Thoracic aorta (tissue), 2 donors: ENCODE results near the gene CCDC88B. TPM values are rescaled to one million over a fixed set of nuclear protein-coding genes. Genes with fewer than 3 reads are reported as not detected.

Source experiments
- ATAC-seq: fragments of 150-250 bp; one replicate; pipeline ENCODE4 v1.8.0; 2017; ENCODE audit warnings: low read depth; ENCODE audit not compliant: insufficient number of reproducible peaks, low FRiP score
- DNase-seq: peaks from one replicate; pipeline ENCODE4 v3.0.0-alpha.2; 2020; ENCODE audit warnings: low spot score
- H3K27ac ChIP-seq, 2 donors: fragments of 200-600 bp; sonication (generic); 1 replicate in 1 of 2; 2 replicates in 1 of 2; pipeline ENCODE4 v1.5.1; 2016; ENCODE audit warnings: mild to moderate bottlenecking in 2 of 2, moderate library complexity in 2 of 2
- H3K27me3 ChIP-seq: fragments of 200-600 bp; sonication (generic); replicated peaks from 2 replicates; pipeline ENCODE4 v1.6.0; 2016; ENCODE audit warnings: mild to moderate bottlenecking; ENCODE audit not compliant: insufficient read depth
- H3K36me3 ChIP-seq: fragments of 200-600 bp; sonication (generic); one replicate; pipeline ENCODE4 v1.5.1; 2016
- H3K4me1 ChIP-seq, 2 donors: fragments of 200-600 bp; sonication (generic); 1 replicate in 1 of 2; 2 replicates in 1 of 2; pipeline versions ENCODE4 v1.5.1 to v1.6.0; 2016; ENCODE audit warnings: low read depth in 2 of 2, mild to moderate bottlenecking in 1 of 2; ENCODE audit not compliant: control insufficient read depth in 1 of 2
- H3K4me3 ChIP-seq: fragments of 200-600 bp; sonication (generic); 2 replicates; pipeline ENCODE4 v1.5.1; 2016; ENCODE audit warnings: mild to moderate bottlenecking
- H3K9me3 ChIP-seq: fragments of 200-600 bp; sonication (generic); 2 replicates; pipeline ENCODE4 v1.5.1; 2016
- total RNA-seq, 2 donors: library from RNA; depleted of rRNA; stranded (reverse); fragments of >200 nt; gene quantifications; one replicate each; pipeline versions ENCODE4 v1.1.0 to v1.2.3, GENCODE V29; 2016
- TF ChIP-seq, protein P1 (sequence below): fragments of 200-600 bp; sonication (generic); IDR thresholded peaks from one replicate; pipeline ENCODE4 v1.5.1; 2019; ENCODE audit warnings: antibody characterized with exemption

CCDC88B gene
- total RNA-seq, 2 donors from 2014 or later, result 10.3 to 19.0 TPM

DNA sequence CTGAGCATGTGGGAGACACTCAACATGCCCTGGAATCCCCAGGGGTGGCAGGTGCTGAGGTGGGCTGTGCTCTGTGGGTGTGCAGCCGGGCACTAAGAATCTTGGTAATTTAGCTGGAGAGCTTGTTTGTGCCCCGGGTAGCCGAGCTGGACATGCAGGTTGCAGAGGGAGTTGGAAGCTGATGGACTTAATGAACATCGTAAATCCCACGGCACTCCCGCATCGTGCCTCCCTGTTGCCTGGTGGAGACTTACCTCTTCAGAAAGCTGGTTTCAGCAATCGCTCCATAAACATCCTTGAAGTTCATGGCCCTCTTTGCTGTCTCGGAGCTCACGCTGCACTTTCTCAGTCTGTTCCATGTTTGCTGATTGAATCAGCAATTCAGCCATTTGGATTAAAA lies 48.9 kb downstream of the CCDC88B start:
- no peak overlapping the region for H3K4me3 ChIP-seq
- no peak for ATAC-seq
- no peaks in the 10 kb centered on the region for H3K36me3 ChIP-seq
- H3K4me1 ChIP-seq, result peaks cover 19 to 20% of the 10 kb centered on the region in 2 donors
- DNase-seq, result no peak
- no peaks in the 10 kb centered on the region for H3K9me3 ChIP-seq
- TF ChIP-seq, protein P1, sequence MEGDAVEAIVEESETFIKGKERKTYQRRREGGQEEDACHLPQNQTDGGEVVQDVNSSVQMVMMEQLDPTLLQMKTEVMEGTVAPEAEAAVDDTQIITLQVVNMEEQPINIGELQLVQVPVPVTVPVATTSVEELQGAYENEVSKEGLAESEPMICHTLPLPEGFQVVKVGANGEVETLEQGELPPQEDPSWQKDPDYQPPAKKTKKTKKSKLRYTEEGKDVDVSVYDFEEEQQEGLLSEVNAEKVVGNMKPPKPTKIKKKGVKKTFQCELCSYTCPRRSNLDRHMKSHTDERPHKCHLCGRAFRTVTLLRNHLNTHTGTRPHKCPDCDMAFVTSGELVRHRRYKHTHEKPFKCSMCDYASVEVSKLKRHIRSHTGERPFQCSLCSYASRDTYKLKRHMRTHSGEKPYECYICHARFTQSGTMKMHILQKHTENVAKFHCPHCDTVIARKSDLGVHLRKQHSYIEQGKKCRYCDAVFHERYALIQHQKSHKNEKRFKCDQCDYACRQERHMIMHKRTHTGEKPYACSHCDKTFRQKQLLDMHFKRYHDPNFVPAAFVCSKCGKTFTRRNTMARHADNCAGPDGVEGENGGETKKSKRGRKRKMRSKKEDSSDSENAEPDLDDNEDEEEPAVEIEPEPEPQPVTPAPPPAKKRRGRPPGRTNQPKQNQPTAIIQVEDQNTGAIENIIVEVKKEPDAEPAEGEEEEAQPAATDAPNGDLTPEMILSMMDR, result no peak
- H3K27ac ChIP-seq, result no peak overlapping the region
- no peaks in the 10 kb centered on the region for H3K27me3 ChIP-seq

DNA sequence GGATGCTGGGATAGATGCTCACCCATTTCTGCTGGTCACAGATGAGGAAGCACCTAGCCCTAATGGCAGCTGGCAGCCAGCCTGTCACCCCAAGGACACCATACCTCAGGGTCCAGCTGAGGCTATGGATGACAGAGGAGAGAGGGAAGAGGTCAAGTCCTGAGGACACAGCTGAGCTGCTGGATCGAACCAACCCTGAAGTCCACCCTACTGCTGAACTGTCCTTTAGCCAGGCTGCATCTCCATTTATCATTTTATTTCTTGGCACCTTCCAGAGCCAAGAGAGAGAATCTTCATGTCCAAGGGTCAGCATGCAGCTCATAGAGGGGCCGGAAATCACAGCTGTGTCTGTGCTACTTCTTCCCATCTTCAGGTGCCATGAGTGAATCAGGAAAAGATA lies 49.8 kb downstream of the CCDC88B start:
- Histone ChIP-seq H3K4me3 (no peak overlapping the region), H3K9me3 (no peaks in the 10 kb centered on the region), H3K27ac (no peak overlapping the region), H3K27me3 (no peaks in the 10 kb centered on the region), H3K4me1 (peaks cover 9 to 10% of the 10 kb centered on the region in 2 donors), H3K36me3 (no peaks in the 10 kb centered on the region)
- DNase-seq, result no peak
- TF ChIP-seq, protein P1, result no peak
- no peak for ATAC-seq

DNA sequence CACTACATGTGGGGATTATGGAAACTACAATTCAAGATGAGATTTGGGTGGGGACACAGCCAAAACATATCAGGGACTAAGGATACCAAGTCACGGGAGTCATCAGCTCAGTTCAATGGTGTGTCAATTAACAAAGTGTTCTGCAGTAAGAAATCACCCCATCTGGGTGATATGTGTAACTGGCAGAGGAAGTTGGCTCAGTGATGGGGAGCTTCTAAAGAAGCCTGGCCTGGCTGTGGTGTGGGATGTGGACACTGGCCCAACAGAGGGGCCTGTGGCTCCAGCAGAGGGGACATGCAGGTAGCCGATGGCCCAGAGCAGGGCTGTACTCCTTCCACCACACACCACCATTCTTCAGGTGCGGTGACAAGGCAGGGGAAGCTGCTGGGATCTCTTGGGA lies 50.6 kb downstream of the CCDC88B start:
- no peak overlapping the region for H3K4me3 ChIP-seq
- no peak overlapping the region for H3K27ac ChIP-seq
- peaks cover 2 to 5% of the 10 kb centered on the region in 2 donors for H3K4me1 ChIP-seq
- DNase-seq (no peak), ATAC-seq (no peak)
- H3K36me3 ChIP-seq, result no peaks in the 10 kb centered on the region
- TF ChIP-seq, protein P1, result no peak
- H3K27me3 ChIP-seq, result no peaks in the 10 kb centered on the region
- H3K9me3 ChIP-seq, result no peaks in the 10 kb centered on the region

DNA sequence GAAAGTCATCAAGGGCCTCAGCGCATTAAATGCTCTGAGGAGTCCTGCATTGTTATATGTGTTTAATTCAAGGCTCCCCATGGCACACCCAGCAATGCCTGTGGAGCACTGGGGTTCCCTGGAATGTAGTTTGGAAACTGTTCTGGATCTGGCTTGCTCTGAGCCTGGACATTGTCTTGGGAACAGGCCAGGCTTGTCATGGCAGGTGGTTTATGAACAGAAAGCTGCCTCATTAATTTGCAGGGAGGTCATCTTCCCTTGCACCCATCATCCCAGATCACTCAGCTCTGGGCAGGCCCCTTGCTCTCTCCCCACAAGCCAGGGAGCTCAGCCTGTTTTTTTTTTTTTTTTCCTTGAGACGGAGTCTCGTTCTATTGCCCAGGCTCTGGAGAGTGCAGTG lies 51.8 kb downstream of the CCDC88B start:
- ATAC-seq (no peak), DNase-seq (no peak)
- Histone ChIP-seq H3K27me3 (no peaks in the 10 kb centered on the region), H3K27ac (no peak overlapping the region), H3K9me3 (no peaks in the 10 kb centered on the region), H3K4me3 (no peak overlapping the region), H3K36me3 (no peaks in the 10 kb centered on the region), H3K4me1 (peaks cover 2 to 14% of the 10 kb centered on the region in 2 donors)
- TF ChIP-seq, protein P1, result no peak

DNA sequence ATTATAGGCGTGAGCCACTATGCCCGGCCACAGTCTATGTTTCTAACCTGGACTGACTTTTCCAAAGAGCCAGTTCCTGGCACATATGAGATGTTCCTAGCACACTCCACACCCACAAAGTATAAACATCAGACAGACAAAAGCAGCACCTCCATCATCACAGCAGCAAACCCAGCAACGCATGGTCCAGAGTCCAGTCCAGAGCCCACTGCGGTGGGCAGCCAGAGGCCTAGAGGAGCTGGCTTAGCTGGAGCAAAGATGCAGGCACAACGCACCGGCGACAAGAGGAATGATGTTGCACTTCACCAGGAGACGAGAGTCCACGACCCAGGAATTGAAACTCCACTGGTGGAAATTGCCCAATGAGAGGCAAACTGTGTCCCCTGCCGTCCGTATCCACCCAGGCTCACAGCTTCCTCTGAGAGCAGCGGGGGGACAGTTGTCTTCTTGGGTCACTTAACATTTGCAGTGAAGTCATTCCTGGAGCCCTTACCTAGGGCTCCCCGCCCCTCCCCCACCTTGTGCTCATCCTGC lies 55.6 kb downstream of the CCDC88B start:
- Histone ChIP-seq H3K27ac (no peak overlapping the region), H3K9me3 (no peaks in the 10 kb centered on the region), H3K36me3 (no peaks in the 10 kb centered on the region), H3K4me1 (peaks cover 2 to 14% of the 10 kb centered on the region in 2 donors), H3K27me3 (no peaks in the 10 kb centered on the region), H3K4me3 (no peak overlapping the region)
- no peak for ATAC-seq
- no peak for DNase-seq
- TF ChIP-seq, protein P1, result no peak
